C4-2B (cell line): ENCODE results near the gene PTPRM.

Experiments
- ZFX ChIP-seq: fragments of 450-650 bp; IDR thresholded peaks from 2 replicates; pipeline ENCODE4 v1.6.1; 2017
- TF ChIP-seq, protein P1 (sequence below): fragments of 450-650 bp; conservative IDR thresholded peaks from 2 replicates; pipeline ENCODE4 v1.5.1; 2017; ENCODE audit warnings: mild to moderate bottlenecking

- TF ChIP-seq, protein P1, sequence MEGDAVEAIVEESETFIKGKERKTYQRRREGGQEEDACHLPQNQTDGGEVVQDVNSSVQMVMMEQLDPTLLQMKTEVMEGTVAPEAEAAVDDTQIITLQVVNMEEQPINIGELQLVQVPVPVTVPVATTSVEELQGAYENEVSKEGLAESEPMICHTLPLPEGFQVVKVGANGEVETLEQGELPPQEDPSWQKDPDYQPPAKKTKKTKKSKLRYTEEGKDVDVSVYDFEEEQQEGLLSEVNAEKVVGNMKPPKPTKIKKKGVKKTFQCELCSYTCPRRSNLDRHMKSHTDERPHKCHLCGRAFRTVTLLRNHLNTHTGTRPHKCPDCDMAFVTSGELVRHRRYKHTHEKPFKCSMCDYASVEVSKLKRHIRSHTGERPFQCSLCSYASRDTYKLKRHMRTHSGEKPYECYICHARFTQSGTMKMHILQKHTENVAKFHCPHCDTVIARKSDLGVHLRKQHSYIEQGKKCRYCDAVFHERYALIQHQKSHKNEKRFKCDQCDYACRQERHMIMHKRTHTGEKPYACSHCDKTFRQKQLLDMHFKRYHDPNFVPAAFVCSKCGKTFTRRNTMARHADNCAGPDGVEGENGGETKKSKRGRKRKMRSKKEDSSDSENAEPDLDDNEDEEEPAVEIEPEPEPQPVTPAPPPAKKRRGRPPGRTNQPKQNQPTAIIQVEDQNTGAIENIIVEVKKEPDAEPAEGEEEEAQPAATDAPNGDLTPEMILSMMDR: no peak
- TF ChIP-seq ZFX: no peak
Measured at GRCh38 chr18:7561909-7562460, 5.1 kb upstream of the PTPRM start.
